SK-N-SH treated with all-trans-retinoic acid at 6 μM for 48 hours (cell line): Measurements from ENCODE around the gene LIN7A.

ENCODE experiments used
- ATAC-seq: fragments of 200-7000 bp; cut with Tn5 transposase; 3 replicates; pipeline ENCODE4 v1.9.1; 2020; ENCODE audit warnings: mild to moderate bottlenecking, moderate library complexity
- ARNTL ChIP-seq: fragments of 450-650 bp; formaldehyde crosslinking; IDR thresholded peaks from 2 replicates; pipeline ENCODE4 v1.5.0; 2020; ENCODE audit warnings: low read depth, mild to moderate bottlenecking, moderate library complexity, borderline replicate concordance
- BACH2 ChIP-seq: fragments of 250-450 bp; sonication (Bioruptor Pico); IDR thresholded peaks from 2 replicates; pipeline ENCODE4 v1.9.0; 2021; ENCODE audit warnings: mild to moderate bottlenecking, borderline replicate concordance
- CREB5 ChIP-seq: fragments of 250-450 bp; sonication (Bioruptor Pico); IDR thresholded peaks from 2 replicates; pipeline ENCODE4 v1.5.1; 2020; ENCODE audit warnings: low read depth, mild to moderate bottlenecking, moderate library complexity
- CSRNP3 ChIP-seq: fragments of 250-450 bp; sonication (Bioruptor Pico); IDR thresholded peaks from 2 replicates; pipeline ENCODE4 v1.5.1; 2021; ENCODE audit warnings: mild to moderate bottlenecking, moderate library complexity
- ESRRG ChIP-seq: fragments of 250-450 bp; sonication (Bioruptor Pico); IDR thresholded peaks from 2 replicates; pipeline ENCODE4 v1.6.1; 2021; ENCODE audit warnings: mild to moderate bottlenecking
- GLIS3 ChIP-seq: fragments of 250-450 bp; sonication (Bioruptor Pico); IDR thresholded peaks from 2 replicates; pipeline ENCODE4 v1.5.0; 2020; ENCODE audit warnings: mild to moderate bottlenecking, moderate library complexity
- ISL1 ChIP-seq: fragments of 250-450 bp; sonication (Bioruptor Pico); IDR thresholded peaks from 2 replicates; pipeline ENCODE4 v2.1.2; 2022; ENCODE audit warnings: mild to moderate bottlenecking, moderate library complexity
- OSR1 ChIP-seq: fragments of 250-450 bp; sonication (Bioruptor Pico); IDR thresholded peaks from 2 replicates; pipeline ENCODE4 v1.8.0; 2022; ENCODE audit warnings: moderate library complexity, mild to moderate bottlenecking, inconsistent platforms
- PATZ1 ChIP-seq: fragments of 250-450 bp; sonication (Bioruptor Pico); IDR thresholded peaks from 2 replicates; pipeline ENCODE4 v1.8.0; 2020; ENCODE audit warnings: mild to moderate bottlenecking, moderate library complexity, borderline replicate concordance
- PPARA ChIP-seq: fragments of 250-450 bp; sonication (Bioruptor Pico); IDR thresholded peaks from 2 replicates; pipeline ENCODE4 v1.5.0; 2020; ENCODE audit warnings: mild to moderate bottlenecking, borderline replicate concordance
- SNAI2 ChIP-seq: fragments of 250-450 bp; sonication (Bioruptor Pico); IDR thresholded peaks from 2 replicates; pipeline ENCODE4 v1.5.0; 2020; ENCODE audit warnings: mild to moderate bottlenecking, moderate library complexity
- TCF4 ChIP-seq: fragments of 250-450 bp; sonication (Bioruptor Pico); IDR thresholded peaks from 2 replicates; pipeline ENCODE4 v1.8.0; 2021; ENCODE audit warnings: mild to moderate bottlenecking, moderate library complexity, borderline replicate concordance
- TOX ChIP-seq: fragments of 250-450 bp; sonication (Bioruptor Pico); IDR thresholded peaks from 2 replicates; pipeline ENCODE4 v1.8.0; 2021; ENCODE audit warnings: mild to moderate bottlenecking, moderate library complexity, borderline replicate concordance
- TSHZ2 ChIP-seq: fragments of 250-450 bp; sonication (Bioruptor Pico); IDR thresholded peaks from 2 replicates; pipeline ENCODE4 v1.5.0; 2020; ENCODE audit warnings: mild to moderate bottlenecking, moderate library complexity
- ZFP3 ChIP-seq: fragments of 250-450 bp; sonication (Bioruptor Pico); IDR thresholded peaks from 2 replicates; pipeline ENCODE4 v1.5.0; 2020; ENCODE audit warnings: mild to moderate bottlenecking, moderate library complexity
- ZFP30 ChIP-seq: fragments of 450-650 bp; formaldehyde crosslinking; IDR thresholded peaks from 2 replicates; pipeline ENCODE4 v1.5.0; 2022; ENCODE audit warnings: mild to moderate bottlenecking, moderate library complexity
- ZNF70 ChIP-seq: fragments of 450-650 bp; formaldehyde crosslinking; IDR thresholded peaks from 2 replicates; pipeline ENCODE4 v1.5.0; 2020; ENCODE audit warnings: mild to moderate bottlenecking, moderate library complexity
- ZNF8 ChIP-seq: fragments of 450-650 bp; formaldehyde crosslinking; IDR thresholded peaks from 2 replicates; pipeline ENCODE4 v1.5.0; 2020; ENCODE audit warnings: mild to moderate bottlenecking, moderate library complexity

LIN7A gene

GRCh38 chr12:80979816-80980215 lies 42.1 kb upstream of the LIN7A start:
- ATAC-seq: no peak
- no peak for TF ChIP-seq SNAI2 (CRISPR knock-in tag)
- TF ChIP-seq, all 23 proteins: peak for 0

- no peak for ATAC-seq
- no peak for TF ChIP-seq CREB5
- no peak for TF ChIP-seq TCF4
- TF ChIP-seq BACH2: no peak
- no peak for TF ChIP-seq ZFP3 (CRISPR knock-in tag)
- TF ChIP-seq TOX (CRISPR knock-in tag): no peak
- no peak for TF ChIP-seq PPARA
- no peak for TF ChIP-seq ARNTL
- no peak for TF ChIP-seq ZNF8 (CRISPR knock-in tag)
- no peak for TF ChIP-seq ESRRG (CRISPR knock-in tag)
- no peak for TF ChIP-seq ZFP30 (CRISPR knock-in tag)
- no peak for TF ChIP-seq ISL1 (CRISPR knock-in tag)
- no peak for TF ChIP-seq CSRNP3 (CRISPR knock-in tag)
Observed at GRCh38 chr12:80979251-80979650, 41.5 kb upstream of the LIN7A start.

- no peak for TF ChIP-seq ZNF70 (CRISPR knock-in tag)
- TF ChIP-seq ZFP3 (CRISPR knock-in tag): no peak
- no peak for TF ChIP-seq BACH2
- TF ChIP-seq ISL1 (CRISPR knock-in tag): no peak
- TF ChIP-seq PATZ1 (CRISPR knock-in tag): no peak
- no peak for TF ChIP-seq GLIS3
- no peak for TF ChIP-seq OSR1 (CRISPR knock-in tag)
- TF ChIP-seq CREB5: no peak
- no peak for TF ChIP-seq TSHZ2
- no peak for TF ChIP-seq ESRRG (CRISPR knock-in tag)
- TF ChIP-seq PPARA: no peak
- TF ChIP-seq TCF4: no peak
Observed at GRCh38 chr12:80977346-80977745, 39.6 kb upstream of the LIN7A start.

GRCh38 chr12:80968326-80968725 lies 30.6 kb upstream of the LIN7A start:
- TF ChIP-seq PATZ1 (CRISPR knock-in tag) (no peak), ZFP30 (CRISPR knock-in tag) (no peak), ZFP3 (CRISPR knock-in tag) (no peak), CREB5 (no peak)
- TF ChIP-seq, all 23 proteins: peak for 0
- no peak for ATAC-seq

More at GRCh38 chr12:80977346-80977745, 39.6 kb upstream of the LIN7A start:
- no peak for ATAC-seq
